Anterior cingulate cortex (tissue), 58 donors: ENCODE data around the gene RNF7.
"Not testable (repeated sequence)": the region's sequence is repeated elsewhere in the genome, so short reads cannot be mapped to it uniquely, and the experiment has no call there.

Experiments used
- DNase-seq, 58 donors: peaks; one replicate each; lab custom pipeline; 2025; lab: John Stamatoyannopoulos, UW

Gene RNF7

DNA sequence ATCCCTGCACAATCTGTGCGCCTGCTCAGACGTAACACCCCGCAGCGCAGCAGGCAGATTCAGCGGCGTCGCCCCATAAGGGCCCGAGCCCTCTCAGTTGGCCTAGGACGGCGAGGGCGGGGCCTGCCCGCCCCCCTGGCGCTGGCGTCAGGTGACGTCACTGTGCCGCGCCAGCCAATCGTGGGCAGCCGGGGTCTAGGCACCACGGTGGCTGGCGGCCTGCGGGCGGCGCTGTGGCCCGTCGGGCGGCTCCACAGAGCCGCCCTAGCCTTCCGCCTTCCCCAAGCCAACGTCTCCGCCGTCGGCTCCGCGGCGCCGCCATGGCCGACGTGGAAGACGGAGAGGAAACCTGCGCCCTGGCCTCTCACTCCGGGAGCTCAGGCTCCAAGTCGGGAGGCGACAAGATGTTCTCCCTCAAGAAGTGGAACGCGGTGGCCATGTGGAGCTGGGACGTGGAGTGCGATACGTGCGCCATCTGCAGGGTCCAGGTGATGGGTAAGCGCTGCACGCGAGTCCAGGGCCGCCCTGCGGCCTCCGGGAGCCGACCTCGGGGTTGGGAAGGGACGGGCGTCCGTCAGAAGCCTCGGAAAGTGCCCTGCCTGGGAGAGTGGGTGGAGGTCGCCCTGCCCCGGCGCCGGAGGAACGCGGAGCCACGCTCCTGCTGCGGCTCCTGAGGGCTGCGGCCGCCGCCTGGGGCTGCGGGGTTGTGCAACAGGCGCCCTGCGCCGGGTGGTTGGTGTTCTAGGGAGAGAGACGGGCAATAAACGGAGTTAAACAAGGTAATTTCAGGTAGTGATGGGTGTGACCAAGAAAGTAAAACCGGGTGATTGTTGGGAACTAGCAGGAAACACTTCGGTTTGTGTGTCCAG, at the start of gene RNF7:
Gene RNF7 (plus strand): TSS at position 277 of the 869 bp plus-strand sequence. CDS start 44 bp downstream, at position 321.
- DNase-seq: peak; percentile 72 to 95 (median 90)

DNA sequence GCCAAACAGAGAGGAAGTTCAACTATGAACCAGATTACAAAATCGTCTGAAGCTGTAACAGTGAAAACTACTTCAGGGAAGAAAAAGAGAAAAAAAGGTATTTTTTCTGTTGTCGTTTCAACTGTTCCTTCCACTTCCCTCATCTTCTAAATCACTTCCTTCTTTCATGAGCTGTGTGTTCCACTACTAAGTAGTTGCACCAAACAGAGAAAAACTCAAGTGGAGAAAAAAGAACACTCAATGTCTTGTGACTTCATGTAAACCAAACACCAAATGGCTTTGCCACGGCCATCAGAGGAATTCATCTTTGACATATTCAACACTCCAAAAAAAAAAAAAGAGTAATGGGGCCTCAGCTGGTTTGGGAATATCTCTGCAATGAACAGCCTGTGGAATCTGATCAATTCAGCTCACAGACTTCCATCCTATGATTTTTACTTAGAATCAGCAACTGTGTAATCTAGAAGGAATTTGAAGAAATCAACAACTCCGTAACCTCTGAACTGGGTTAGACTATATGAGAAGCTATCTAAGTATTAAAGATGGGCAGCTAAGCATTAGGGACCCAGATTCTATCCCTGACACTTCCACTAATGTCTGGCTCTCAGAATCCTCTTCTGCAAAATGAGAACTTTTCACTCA, 47.5 kb upstream of the RNF7 start:
- DNase-seq: no peak

DNA sequence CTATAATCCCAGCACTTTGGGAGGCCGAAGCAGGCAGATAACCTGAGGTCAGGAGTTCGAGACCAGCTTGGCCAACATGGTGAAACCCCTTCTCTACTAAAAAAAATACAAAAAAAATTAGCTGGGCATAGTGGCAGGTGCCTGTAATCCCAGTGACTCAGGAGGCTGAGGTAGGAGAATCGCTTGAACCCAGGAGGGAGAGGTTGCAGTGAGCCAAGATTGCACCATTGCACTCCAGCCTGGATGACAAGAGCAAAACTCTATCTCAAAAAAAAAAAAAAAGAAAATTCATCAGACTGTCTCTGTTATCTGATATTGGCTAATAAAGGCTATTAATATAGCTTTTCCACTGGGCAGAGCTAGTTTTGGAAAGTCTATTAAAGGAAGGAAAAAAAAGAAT, 46.6 kb upstream of the RNF7 start:
- DNase-seq: not testable (repeated sequence)

DNA sequence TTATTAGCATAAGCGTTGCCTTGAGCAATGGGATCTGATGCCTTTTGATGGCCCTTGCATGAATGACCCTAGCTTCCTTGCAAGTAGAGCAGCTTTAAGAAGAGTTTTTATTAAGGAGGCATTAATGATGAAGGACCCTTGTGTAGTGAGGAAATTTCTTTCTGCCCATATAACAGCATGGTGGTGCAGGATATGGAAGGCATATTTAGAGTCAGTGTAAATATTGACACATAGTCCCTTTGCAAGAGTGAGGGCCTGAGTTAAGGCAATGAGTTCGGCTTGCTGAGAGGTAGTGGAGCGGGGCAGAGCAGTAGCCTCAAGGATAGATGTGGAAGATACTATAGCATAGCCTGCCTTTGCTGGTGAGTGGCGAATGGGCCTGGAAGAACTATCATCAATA, 45.1 kb upstream of the RNF7 start:
- DNase-seq: not testable (repeated sequence)

DNA sequence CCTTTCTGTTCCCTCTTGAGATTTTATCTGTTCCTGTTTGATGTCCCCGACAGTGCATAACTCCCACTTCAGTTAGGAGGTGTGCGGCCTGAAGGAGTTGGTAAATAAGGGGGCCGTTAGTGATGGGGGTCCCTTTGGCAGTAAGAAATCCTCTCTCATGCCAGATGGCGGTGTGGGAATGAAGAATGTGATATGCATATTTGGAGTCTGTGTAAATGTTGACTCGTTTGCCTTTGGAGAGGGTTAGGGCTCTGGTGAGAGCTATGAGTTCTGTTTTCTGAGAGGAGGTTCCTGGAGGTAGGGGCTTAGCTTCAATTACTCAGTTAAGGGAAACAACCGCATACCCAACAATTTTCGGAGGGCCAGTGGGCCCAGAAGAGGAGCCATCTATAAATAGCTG, 38.8 kb upstream of the RNF7 start:
- DNase-seq: no peak

DNA sequence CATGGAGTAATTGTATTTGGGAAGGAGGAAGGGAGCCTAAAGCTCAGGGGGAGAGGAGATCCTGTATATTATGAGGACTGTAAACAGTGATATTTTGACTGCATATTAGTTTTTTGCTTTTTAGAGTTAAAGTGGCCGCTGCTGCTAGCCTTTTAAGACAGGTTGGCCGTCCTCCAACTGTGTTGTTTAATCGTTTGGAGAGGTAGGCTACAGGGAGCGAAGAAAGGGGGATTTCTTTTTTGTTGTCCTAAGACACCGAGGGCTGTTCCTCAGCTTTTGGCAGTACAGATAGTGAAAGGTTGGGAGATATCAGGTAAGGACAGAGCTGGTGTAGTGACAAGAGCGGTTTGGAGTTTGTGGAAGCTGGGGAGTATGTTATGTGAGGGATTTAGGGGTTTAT, 38.2 kb upstream of the RNF7 start:
- DNase-seq: no peak

DNA sequence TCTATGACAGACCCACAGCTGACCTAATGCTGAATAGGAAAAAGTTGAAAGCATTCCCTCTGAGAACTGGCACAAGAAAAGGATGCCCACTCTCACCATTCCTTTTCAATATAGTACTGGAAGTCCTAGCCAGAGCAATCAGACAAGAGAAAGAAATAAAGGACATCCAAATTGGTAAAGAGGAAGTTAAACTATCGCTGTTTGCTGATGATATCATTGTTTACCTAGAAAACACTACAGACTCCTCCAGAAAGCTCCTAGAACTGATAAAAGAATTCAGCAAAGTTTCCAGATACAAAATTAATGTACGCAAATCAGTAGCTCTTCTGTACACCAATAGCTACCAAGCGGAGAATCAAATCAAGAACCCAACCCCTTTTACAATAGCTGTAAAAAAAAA, 34.7 kb upstream of the RNF7 start:
- DNase-seq: not testable (repeated sequence)

DNA sequence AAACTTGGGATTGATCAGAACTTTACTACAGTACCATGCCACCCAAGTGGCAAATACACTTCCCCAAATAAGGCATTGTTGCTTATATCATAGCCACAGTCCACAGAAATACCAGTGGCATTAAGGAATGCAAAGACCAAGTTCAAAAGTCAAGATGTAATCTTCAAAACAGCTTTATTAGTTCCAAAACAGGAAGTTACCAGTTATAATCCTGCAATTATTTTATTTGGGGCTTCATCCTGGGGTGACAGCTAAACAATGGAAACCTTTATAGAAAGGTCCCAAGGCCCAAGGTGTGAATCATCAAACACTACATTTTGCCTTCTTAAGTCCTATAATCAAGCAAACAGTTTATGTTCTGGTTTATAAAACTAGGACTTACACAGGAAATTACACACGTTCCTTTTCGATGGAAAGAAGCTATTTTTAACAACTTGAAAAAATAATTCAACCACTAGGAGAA, 30.3 kb upstream of the RNF7 start:
- no peak for DNase-seq

DNA sequence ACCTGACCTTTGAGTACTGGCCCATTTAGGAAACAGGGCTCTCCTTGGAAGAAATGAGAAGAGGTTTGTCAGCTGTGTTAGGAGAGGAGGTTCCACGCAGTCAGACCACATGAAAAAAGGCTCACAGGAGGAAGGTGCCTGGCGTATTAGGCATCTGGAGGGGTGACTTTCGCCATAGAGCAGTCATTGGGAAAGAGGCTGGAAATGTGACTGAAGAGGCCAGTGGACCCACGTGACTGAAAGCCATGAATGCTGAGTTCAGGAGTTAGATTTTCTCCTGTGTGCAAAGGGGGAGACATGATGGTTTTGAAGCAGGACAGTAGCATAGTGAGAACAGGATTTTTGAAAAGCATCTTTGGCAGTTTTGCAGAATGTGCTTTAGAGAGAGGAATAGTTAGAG, 29.7 kb upstream of the RNF7 start:
- DNase-seq: no peak

DNA sequence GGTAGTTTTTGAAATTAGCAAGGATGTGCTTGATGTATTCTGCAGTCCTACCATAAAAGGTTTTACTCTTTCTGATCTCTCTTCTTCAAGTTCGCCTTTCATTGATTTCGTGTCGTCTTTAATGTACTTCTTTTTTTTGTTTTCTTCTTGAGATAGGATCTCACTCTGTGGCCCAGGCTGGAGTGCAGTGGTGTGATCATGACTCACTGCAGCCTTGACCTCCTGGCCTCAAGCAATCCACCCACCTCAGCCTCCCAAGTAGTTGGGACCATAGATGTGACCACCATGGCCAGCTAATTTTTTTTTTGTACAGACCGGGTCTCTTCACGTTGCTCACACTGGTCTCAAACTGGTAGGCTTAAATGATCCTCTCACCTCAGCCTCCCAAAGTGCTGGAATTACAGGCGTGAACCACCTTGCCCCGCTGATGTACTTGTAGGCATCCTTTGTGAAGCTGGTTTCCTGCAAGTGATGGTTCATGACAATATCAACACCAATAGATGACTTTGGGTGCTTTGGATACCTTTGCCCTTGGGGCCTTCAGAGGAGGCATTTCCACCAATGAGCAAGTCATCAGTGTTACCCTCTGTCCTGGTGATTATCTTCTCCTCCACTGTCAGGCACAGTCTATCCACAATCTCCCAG, 28.9 kb upstream of the RNF7 start:
- no peak for DNase-seq

DNA sequence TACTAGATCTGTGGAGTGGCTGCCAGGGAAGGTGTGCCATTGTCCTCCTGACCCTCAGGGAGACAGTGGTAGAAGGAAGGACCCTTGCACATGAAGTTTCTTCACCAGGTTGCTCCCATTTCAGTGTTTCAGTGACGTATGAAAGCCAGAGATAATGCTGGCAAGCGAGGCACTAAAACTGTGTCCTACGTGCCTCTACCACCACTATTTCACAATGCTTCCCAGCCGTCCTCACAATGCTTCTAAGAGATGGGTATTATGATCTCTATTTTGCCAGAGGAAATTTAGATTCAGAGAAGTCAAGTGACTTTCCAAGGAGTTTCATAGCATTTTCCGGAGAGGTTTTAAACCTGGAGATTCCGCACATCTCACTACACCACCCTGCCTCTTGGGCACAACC, 28.0 kb upstream of the RNF7 start:
- DNase-seq: no peak

DNA sequence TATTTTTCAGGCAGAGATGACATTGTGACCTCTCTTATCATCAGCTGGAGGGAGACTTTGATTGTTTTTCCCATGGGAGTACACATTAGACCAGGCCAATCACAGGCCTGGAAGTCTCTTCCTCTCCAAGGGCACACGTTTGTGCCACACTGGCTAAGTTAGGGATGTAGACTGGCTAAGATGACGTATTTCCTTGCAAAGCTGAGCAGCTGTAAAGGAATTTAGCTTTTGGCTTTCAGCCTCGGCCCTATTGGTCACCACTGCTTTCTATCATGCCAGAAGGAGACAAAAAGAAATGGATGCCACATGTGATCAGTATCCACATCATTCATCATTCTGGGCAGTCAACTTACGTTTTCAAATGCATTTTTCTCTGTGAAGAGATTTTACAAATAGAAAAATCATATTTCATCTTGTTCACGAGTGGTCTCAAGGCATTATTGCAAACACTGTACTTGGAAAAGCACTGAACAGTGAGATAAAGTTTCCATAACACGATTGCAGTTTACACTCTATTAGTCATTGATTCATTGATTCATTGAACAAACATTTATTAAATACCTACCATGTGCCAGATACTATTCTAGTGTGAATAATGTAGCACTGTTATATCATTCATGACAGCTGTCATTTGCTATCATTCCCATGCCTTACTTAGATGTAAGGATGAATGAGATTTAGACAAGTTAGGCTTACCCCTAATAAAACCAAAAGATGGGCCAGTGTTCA, 27.0 kb upstream of the RNF7 start:
- no peak for DNase-seq

DNA sequence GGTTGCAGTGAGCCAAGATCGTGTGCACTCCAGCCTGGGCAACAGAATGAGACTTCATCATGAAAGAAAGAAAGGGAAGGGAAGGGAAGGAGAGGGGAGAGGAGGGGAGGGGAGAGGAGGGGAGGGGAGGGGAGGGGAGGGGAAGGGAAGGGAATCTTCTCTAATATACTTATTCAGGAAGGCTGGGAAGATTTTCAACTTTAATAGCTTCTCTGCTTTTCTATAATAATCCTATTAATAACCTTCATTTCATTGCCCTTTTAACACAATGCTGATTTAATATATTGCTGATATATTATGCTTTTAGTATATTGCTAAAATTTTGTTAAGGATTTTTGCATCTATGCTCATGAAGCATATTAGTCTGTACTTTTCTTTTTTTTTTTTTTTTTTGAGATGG, 23.4 kb upstream of the RNF7 start:
- no peak for DNase-seq

DNA sequence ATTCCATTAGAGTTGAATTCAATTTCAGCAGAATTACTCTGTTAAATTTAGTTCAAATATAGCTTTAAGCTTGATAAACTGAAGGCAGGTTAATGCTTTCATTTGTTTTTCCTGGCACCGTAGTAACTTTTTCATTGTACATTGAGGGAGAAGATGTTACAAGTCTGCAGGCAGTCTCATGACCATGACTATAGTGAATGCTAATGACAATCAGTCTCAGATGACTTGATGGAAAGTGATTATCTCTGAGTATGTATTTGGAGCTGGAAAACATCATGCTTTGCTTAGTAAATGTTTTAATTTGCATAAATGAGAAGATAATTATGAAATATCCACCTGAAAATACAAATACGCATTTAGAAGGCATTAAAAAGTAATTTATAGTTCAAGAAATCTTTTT, 16.0 kb upstream of the RNF7 start:
- no peak for DNase-seq

DNA sequence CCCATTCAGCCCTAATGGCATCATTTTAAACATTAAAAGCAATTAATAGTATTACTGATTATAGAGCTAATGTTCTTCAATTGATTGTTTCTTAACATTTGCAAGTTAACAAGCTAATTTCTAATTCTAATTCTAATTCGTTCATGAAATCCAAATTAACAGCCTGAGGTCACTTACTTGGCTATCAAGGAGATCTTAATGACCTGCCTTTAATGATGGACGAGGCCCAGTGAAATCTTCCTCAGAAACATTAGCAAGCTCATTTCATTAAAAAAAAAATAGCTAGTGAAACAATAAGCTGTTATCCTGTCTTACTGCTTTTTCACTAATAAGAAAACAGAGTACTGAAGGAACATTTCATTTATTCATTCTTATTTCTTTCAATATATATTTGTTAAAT, 15.4 kb upstream of the RNF7 start:
- no peak for DNase-seq

DNA sequence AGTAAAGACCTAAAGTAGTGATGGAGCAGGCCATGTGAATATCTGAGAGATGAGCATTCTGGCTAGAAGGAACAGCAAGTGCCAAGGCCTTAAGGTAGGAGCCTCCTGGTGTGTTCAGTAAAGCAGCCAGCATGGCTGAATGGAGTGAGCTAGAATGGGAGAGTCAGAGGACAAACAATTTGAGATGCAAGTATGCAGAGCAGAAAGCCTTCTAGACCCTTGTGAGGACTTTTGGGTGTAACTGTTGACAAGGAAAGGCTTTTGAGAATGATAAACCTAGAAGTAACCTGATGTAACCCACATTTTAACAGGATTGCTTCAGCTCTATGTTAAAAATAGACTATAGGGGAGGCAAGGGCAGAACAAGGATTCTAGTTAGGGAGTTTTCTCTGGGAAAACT, 14.8 kb upstream of the RNF7 start:
- DNase-seq: no peak

DNA sequence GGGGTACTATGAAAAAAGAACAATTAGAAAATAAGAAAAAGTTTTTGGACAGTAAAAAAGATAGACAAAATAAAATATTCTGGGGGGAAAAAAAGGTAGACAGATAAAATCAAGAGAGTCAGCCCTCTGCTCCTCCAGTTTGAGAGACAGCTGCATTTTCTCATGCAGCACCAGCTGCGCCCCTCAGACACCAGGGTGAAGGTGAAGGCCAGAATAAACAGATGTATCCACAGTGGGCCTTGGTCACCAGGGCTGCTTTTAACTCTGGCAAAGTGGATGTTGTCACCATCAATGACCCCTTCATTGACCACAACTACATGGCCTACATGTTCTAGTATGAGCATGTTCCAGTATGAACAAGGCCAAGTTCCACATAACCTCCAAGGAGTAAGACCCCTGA, 13.9 kb upstream of the RNF7 start:
- DNase-seq: no peak

DNA sequence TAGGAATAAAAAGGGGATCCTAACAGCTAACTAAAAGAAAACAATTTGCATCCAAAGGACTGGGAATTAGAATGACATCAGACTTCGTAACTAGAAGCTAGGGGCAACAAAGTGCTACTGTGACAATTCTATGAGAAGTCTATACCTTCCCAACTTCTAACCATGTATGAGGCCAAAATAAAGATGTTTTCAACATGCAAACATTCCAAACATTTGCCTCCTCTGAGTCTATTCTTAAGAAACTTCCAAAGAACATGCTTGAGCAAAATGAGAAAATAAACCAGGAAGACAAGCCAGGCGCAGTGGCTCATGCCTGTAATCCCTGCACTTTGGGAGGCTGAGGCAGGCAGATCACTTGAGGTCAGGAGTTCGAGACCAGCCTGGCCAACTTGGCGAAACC, 13.1 kb upstream of the RNF7 start:
- no peak for DNase-seq

DNA sequence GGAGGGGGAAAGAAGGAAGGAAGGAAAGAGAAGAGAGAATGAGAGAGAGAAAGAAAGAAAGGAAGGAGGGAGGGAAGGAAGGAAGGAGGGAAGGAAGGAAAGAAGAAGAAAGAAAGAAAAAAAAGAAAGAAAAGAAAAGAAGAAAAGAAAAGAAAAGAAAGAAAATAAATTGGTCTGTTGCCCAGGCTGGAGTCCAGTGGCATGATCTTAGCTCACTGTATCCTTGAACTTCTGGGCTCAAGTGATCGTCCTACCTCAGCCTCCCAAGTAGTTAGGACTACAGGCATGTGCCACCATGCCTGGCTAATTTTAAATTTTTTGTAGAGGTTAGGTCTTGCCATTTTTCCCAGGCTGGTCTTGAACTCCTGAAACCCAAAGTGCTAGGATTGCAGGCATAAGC, 11.6 kb upstream of the RNF7 start:
- no peak for DNase-seq

DNA sequence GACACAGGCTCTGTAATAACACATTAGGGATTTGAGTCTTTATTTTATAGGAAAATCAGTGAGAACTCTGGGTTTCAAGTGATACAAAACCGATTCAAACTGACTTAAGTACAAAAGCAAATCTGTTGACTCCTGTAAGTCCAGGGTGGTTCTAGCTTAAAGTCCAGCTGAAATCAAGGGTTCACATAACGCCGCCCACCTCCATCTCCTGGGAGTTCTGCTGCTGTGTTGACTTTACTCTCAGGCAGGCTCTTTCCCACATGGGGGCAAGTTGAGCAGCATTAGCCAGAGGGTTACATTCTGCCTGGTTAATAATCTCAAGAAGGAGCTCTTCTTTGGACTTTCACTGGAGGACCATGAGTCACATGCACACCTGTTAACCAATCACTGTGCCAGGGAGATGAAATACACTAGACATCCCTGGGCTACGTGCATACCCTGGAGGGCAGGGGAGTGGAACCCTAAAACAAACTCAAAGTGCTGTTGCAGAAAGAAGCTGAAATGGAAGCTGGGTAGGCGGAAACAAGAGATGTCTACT, 9.7 kb upstream of the RNF7 start:
- DNase-seq: no peak

DNA sequence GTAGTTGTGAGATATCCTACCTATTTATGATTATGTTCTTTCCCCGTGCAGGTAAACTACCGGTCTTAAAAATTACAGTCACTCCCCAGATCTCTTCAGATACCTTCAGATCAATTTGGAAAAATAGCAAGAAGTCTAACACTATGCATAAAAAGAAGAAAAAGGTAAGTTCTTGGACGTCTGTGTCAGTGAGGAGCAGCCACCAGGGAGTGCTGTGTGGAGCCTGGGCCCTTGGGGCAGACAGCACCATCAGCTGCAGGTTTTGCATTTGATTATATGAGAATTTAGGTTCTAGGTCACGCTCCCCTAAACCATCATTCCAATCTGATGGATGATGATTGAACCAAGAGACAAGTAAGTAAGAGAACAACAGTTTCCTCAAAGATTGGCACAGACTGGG, 8.9 kb upstream of the RNF7 start:
- no peak for DNase-seq
